Transverse colon (tissue), 4 donors: ENCODE data around the gene GALNT10. TPM values are rescaled to one million over a fixed set of nuclear protein-coding genes. Genes with fewer than 3 reads are reported as not detected.

ENCODE experiments used
- DNase-seq: peaks from one replicate; pipeline ENCODE4 v3.0.0-alpha.2; 2019
- H3K27ac ChIP-seq, 4 donors: fragments of 200-600 bp; sonication (generic); 2 replicates each; pipeline ENCODE4 v1.5.1; 2016 to 2018; ENCODE audit warnings: inconsistent platforms in 4 of 4
- H3K27me3 ChIP-seq: fragments of 200-600 bp; sonication (generic); 2 replicates; pipeline ENCODE4 v1.5.1; 2017; ENCODE audit warnings: inconsistent platforms
- H3K36me3 ChIP-seq, 4 donors: fragments of 200-600 bp; sonication (generic); 2 replicates each; pipeline ENCODE4 v1.5.1; 2017 to 2019; ENCODE audit warnings: inconsistent platforms in 4 of 4
- H3K4me1 ChIP-seq, 4 donors: fragments of 200-600 bp; sonication (generic); 2 replicates each; pipeline ENCODE4 v1.5.1; 2017 to 2020; ENCODE audit warnings: inconsistent platforms in 4 of 4
- H3K4me3 ChIP-seq, 4 donors: fragments of 200-600 bp; sonication (generic); 1 replicate in 1 of 4; 2 replicates in 3 of 4; pipeline versions ENCODE4 v1.5.1 to v1.6.1; 2017 to 2019; ENCODE audit warnings: inconsistent platforms in 4 of 4
- H3K9me3 ChIP-seq, 2 donors: fragments of 200-600 bp; sonication (generic); 2 replicates each; pipeline ENCODE4 v1.5.1; 2017 to 2019; ENCODE audit warnings: inconsistent platforms in 2 of 2
- EP300 ChIP-seq: sonication (generic); formaldehyde crosslinking; IDR thresholded peaks from one replicate; pipeline ENCODE4 v1.6.1; 2017; ENCODE audit warnings: antibody characterized with exemption, low read depth
- POLR2A ChIP-seq: fragments of 450-650 bp; IDR thresholded peaks from one replicate; pipeline ENCODE4 v1.6.1; 2016; ENCODE audit warnings: antibody characterized with exemption, mild to moderate bottlenecking, moderate library complexity
- POLR2AphosphoS5 ChIP-seq, 3 donors: sonication (generic); formaldehyde crosslinking; IDR thresholded peaks; one replicate each; pipeline ENCODE4 v1.6.1; 2016; ENCODE audit warnings: antibody characterized with exemption in 3 of 3
- WGBS, 2 donors: methylation state at CpG; one replicate each; pipeline ENCODE4 v1.1.5; 2018; ENCODE audit warnings: low coverage in 1 of 2; 5-methylcytosine and 5-hydroxymethylcytosine counted together
- in situ Hi-C, 4 donors: fragments of 200-750 bp; cut with MboI; loops; one replicate each; pipeline versions ENCODE4 v1.15.0 to v1.15.1; 2017; ENCODE audit warnings: low sequenced_read_pairs in 3 of 4, low pct_ligation_motif_present in 1 of 4, low pct_unique_long_range_greater_than_20kb in 1 of 4
- intact Hi-C: fragments of 100-400 bp; cut with DNase I; formaldehyde crosslinking; loops from one replicate; pipeline ENCODE4 v1.15.1; 2023; ENCODE audit warnings: low total_unique reads
- total RNA-seq, 4 donors: library from RNA; depleted of rRNA; stranded (reverse); fragments of >200 nt; gene quantifications; one replicate each; pipeline ENCODE4 v1.1.0, GENCODE V29; 2016
- TF ChIP-seq, protein P1 (sequence below), 5 experiments: fragments of 200-600 bp in 3 of 5; fragments of 450-650 bp in 2 of 5; sonication (generic) in 3 of 5; IDR thresholded peaks; 1 replicate in 2 of 5; 2 replicates in 3 of 5; pipeline ENCODE4 v1.5.1; 2016 to 2017; ENCODE audit warnings: antibody characterized with exemption in 5 of 5, inconsistent platforms in 3 of 5, mild to moderate bottlenecking in 2 of 5, moderate library complexity in 1 of 5

Gene GALNT10
- total RNA-seq, 4 donors from 2014 or later, result 18.7 to 142 (median 39.3) TPM

DNA sequence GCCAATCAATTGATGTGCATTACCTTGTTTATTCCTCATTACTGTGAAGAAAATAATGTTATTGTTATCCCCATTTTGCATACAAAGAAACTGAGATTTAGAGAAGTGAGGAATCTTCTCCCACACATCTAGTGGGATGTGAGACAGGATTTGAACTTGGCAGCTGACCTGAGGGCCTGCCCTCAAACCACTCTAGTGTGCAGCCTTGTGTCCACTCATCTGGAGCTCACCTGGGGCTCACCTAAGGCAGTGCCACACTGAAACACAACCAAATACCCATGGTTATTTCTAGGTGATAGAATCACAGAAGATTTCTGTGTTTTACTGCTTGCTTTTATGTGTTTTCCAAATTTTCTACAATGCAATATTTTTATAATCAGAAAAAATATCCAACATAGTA is 160.6 kb downstream of the GALNT10 start:
- in situ Hi-C loops (no loop called here), intact Hi-C loops (no loop called here)
- DNase-seq, result no peak
- H3K9me3 ChIP-seq, result no peaks in the 10 kb centered on the region
- no peaks in the 10 kb centered on the region for H3K36me3 ChIP-seq
- TF ChIP-seq EP300, result no peak
- no peaks in the 10 kb centered on the region for H3K27me3 ChIP-seq
- no peaks in the 10 kb centered on the region for H3K4me1 ChIP-seq
- no peak overlapping the region for H3K4me3 ChIP-seq
- no peak overlapping the region for H3K27ac ChIP-seq

DNA sequence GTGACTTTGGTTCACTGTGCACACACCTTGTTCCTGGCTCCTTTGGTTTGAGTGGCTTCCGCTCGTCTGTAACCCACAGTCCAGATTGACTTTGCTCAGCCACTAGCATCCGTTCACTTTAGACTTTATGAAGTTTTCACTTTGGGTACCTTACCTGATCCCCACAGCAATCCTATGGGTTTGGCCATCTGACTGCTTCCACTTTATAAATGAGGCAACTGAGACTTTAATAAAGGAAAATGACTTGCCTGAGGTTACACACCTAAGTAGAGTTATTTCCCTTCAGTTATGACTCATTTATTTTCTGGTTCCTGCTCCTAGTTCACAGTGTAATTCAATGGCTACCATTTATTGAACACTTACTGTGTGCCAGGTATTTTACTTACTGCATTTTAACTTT is 161.0 kb downstream of the GALNT10 start:
- H3K36me3 ChIP-seq, result no peaks in the 10 kb centered on the region
- no peak for DNase-seq
- no peak overlapping the region for H3K27ac ChIP-seq
- H3K9me3 ChIP-seq, result no peaks in the 10 kb centered on the region
- no peak overlapping the region for H3K4me3 ChIP-seq
- H3K4me1 ChIP-seq, result no peaks in the 10 kb centered on the region
- WGBS, 2 donors, result 91 to 96% methylated on average over 3 of the region's 3 CpGs
- TF ChIP-seq EP300, result no peak
- no peak for TF ChIP-seq POLR2AphosphoS5 (IDR thresholded peaks at IDR 0.05)
- no peak for TF ChIP-seq POLR2A
- TF ChIP-seq, protein P1, sequence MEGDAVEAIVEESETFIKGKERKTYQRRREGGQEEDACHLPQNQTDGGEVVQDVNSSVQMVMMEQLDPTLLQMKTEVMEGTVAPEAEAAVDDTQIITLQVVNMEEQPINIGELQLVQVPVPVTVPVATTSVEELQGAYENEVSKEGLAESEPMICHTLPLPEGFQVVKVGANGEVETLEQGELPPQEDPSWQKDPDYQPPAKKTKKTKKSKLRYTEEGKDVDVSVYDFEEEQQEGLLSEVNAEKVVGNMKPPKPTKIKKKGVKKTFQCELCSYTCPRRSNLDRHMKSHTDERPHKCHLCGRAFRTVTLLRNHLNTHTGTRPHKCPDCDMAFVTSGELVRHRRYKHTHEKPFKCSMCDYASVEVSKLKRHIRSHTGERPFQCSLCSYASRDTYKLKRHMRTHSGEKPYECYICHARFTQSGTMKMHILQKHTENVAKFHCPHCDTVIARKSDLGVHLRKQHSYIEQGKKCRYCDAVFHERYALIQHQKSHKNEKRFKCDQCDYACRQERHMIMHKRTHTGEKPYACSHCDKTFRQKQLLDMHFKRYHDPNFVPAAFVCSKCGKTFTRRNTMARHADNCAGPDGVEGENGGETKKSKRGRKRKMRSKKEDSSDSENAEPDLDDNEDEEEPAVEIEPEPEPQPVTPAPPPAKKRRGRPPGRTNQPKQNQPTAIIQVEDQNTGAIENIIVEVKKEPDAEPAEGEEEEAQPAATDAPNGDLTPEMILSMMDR (IDR thresholded peaks at IDR 0.05), result no peak
- no peaks in the 10 kb centered on the region for H3K27me3 ChIP-seq
- intact Hi-C loops, result no loop called here
- in situ Hi-C loops, result no loop called here

DNA sequence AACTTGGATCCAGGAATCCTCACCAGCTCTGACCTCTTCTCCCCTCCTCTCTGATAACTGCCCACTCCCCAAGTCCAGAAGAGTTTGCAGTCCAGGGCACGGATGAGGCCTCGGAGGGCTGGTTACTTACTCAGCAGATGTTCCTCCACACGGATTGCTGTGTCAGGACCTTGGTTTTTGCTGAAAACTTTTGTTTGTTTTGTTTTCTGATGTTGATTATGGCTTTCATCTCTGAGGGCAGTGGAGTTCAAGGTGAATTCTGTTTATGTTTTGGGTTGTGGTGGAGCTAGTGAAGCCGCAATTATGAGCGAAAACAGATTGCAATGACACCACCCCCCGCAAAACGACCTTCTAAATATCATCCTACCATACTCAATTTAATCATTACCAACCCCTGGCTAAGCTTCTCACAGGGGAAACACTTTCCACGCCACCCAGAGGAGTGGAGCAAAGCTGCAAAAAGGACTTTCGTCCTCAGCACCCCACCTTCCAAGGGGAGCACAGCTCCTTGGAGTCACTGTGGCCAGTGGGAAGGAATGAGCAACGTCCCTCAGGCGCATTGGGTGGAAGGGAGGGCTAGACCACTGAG is 162.5 kb downstream of the GALNT10 start:
- Histone ChIP-seq H3K9me3 (no peaks in the 10 kb centered on the region), H3K27ac (no peak overlapping the region), H3K4me1 (no peaks in the 10 kb centered on the region), H3K27me3 (no peaks in the 10 kb centered on the region), H3K4me3 (no peak overlapping the region), H3K36me3 (no peaks in the 10 kb centered on the region)
- 88 to 97% methylated on average over 7 to 11 of the region's 11 CpGs for WGBS, 2 donors
- in situ Hi-C loops (no loop called here), intact Hi-C loops (no loop called here)
- DNase-seq, result no peak
- TF ChIP-seq, protein P1 (IDR thresholded peaks at IDR 0.05), result no peak
- TF ChIP-seq POLR2AphosphoS5 (IDR thresholded peaks at IDR 0.05) (no peak), POLR2A (no peak), EP300 (no peak)

DNA sequence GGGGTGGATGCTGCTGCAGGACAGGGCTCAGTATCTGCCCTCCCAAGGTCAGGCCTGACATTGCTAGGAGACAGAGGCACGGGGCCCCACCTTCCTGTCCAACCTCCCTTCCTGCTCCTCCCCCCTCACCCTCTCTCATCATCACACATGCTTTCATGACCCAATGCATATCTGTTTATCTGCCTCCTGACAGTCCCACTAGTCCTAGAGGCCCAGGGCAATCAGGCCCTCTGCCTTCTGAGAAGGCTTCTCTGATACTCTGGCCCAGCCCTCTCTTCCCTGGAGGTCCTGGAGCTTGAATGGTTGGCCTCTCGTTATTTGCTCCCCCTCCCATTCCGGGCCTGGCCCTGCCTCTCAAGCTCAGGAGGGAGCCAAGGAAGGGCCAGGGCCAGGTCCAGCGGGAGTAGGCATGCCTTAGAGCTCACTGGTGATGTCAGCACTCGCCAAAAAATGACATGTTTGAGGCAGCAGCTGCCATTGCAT is 164.6 kb downstream of the GALNT10 start:
- no peaks in the 10 kb centered on the region for H3K27me3 ChIP-seq
- no peak for TF ChIP-seq POLR2A
- no peak for TF ChIP-seq EP300
- no peak for TF ChIP-seq POLR2AphosphoS5 (IDR thresholded peaks at IDR 0.05)
- TF ChIP-seq, protein P1 (IDR thresholded peaks at IDR 0.05), result no peak
- H3K27ac ChIP-seq, result no peak overlapping the region
- no peaks in the 10 kb centered on the region for H3K9me3 ChIP-seq
- H3K4me1 ChIP-seq, result no peaks in the 10 kb centered on the region
- in situ Hi-C loops, result no loop called here
- DNase-seq, result no peak
- intact Hi-C loops, result no loop called here
- H3K36me3 ChIP-seq, result no peaks in the 10 kb centered on the region
- WGBS, 2 donors, result 76% methylated on average over 5 of the region's 5 CpGs; no CpG with 5 or more reads in 1 of the 2 donors
- no peak overlapping the region for H3K4me3 ChIP-seq
